Gastroesophageal sphincter (tissue), 3 donors: Measurements from ENCODE around the gene EPHA1.

Source experiments
- CTCF ChIP-seq, 4 experiments: fragments of 200-600 bp in 2 of 4; fragments of 450-650 bp in 2 of 4; sonication (generic) in 1 of 4; IDR thresholded peaks; one replicate each; pipeline ENCODE4 v1.5.1; 2017 to 2019; ENCODE audit warnings: antibody characterized with exemption in 4 of 4, mild to moderate bottlenecking in 2 of 4, moderate library complexity in 2 of 4
- EP300 ChIP-seq: sonication (generic); formaldehyde crosslinking; IDR thresholded peaks from one replicate; pipeline ENCODE4 v1.6.1; 2017; ENCODE audit warnings: antibody characterized with exemption, mild to moderate bottlenecking
- POLR2AphosphoS5 ChIP-seq: sonication (generic); formaldehyde crosslinking; IDR thresholded peaks from one replicate; pipeline ENCODE4 v1.6.1; 2017; ENCODE audit warnings: antibody characterized with exemption

- no peak for TF ChIP-seq CTCF (IDR thresholded peaks at IDR 0.05)
- TF ChIP-seq EP300 = no peak
- no peak for TF ChIP-seq POLR2AphosphoS5
Observed at GRCh38 chr7:143376396-143376795, 32.3 kb downstream of the EPHA1 start.
